Smooth muscle cell (in vitro differentiated cells): ENCODE results near the gene EPAS1. TPM values are rescaled to one million over a fixed set of nuclear protein-coding genes. Genes with fewer than 3 reads are reported as not detected.

ENCODE experiments used
- DNase-seq: peaks from one replicate; lab custom pipeline; 2025; ENCODE audit not compliant: unreplicated experiment; lab: John Stamatoyannopoulos, UW
- H2AFZ ChIP-seq: fragments of 200-600 bp; sonication (generic); 2 replicates; pipeline ENCODE4 v1.6.0; 2016; ENCODE audit warnings: antibody characterized with exemption, low read depth, mild to moderate bottlenecking
- H3F3A ChIP-seq: fragments of 200-600 bp; sonication (generic); 2 replicates; pipeline ENCODE4 v1.6.0; 2017; ENCODE audit warnings: antibody characterized with exemption, low read depth
- H3K27ac ChIP-seq: fragments of 200-600 bp; sonication (generic); 2 replicates; pipeline ENCODE4 v1.5.1; 2016; ENCODE audit warnings: low read depth, mild to moderate bottlenecking
- H3K27me3 ChIP-seq: fragments of 200-600 bp; sonication (generic); 2 replicates; pipeline ENCODE4 v1.6.1; 2016; ENCODE audit warnings: low read depth, mild to moderate bottlenecking
- H3K36me3 ChIP-seq: fragments of 200-600 bp; sonication (generic); 2 replicates; pipeline ENCODE4 v1.5.1; 2016; ENCODE audit warnings: low read depth
- H3K4me1 ChIP-seq: fragments of 200-600 bp; sonication (generic); 2 replicates; pipeline ENCODE4 v1.5.1; 2016; ENCODE audit warnings: low read depth
- H3K4me2 ChIP-seq: fragments of 200-600 bp; sonication (generic); 2 replicates; pipeline ENCODE4 v1.6.0; 2016; ENCODE audit warnings: mild to moderate bottlenecking
- H3K4me3 ChIP-seq: fragments of 200-600 bp; sonication (generic); 2 replicates; pipeline ENCODE4 v1.5.1; 2016; ENCODE audit warnings: mild to moderate bottlenecking
- H3K79me2 ChIP-seq: fragments of 200-600 bp; sonication (generic); 2 replicates; pipeline ENCODE4 v1.6.0; 2016; ENCODE audit warnings: low read depth, mild to moderate bottlenecking
- H3K9ac ChIP-seq: fragments of 200-600 bp; sonication (generic); 2 replicates; pipeline ENCODE4 v1.6.0; 2016; ENCODE audit warnings: low read depth
- H3K9me3 ChIP-seq: fragments of 200-600 bp; sonication (generic); replicated peaks from 2 replicates; pipeline ENCODE4 v1.5.1; 2016; ENCODE audit warnings: low read depth
- H4K20me1 ChIP-seq: fragments of 200-600 bp; sonication (generic); 2 replicates; pipeline ENCODE4 v1.6.0; 2016; ENCODE audit warnings: low read depth
- CTCF ChIP-seq: fragments of 200-600 bp; sonication (generic); IDR thresholded peaks from 2 replicates; pipeline ENCODE4 v1.5.1; 2017; ENCODE audit warnings: borderline replicate concordance, mild to moderate bottlenecking, antibody characterized with exemption; ENCODE audit not compliant: insufficient read depth, poor library complexity, severe bottlenecking
- WGBS: methylation state at CpG from one replicate; pipeline ENCODE4 v1.1.7; 2016; ENCODE audit warnings: low lambda C conversion rate; 5-methylcytosine and 5-hydroxymethylcytosine counted together
- polyA plus RNA-seq: library from polyadenylated mRNA; unstranded; fragments of >200 nt; fragmentation: Nextera tagmentation; extraction: Ambion mirVana; gene quantifications from 2 replicates; pipeline ENCODE4 v1.2.1, GENCODE V29; 2016
- total RNA-seq: library from RNA; depleted of rRNA; stranded (reverse); fragments of >200 nt; gene quantifications from 2 replicates; pipeline ENCODE4 v1.2.3, GENCODE V29; 2014

Gene EPAS1
- total and polyA plus RNA-seq, 2 experiments from 2014 or later, result 31.7 to 91.6 TPM

- no peak for DNase-seq
- no peaks in the 10 kb centered on the region for H3K79me2 ChIP-seq
- H3K9me3 ChIP-seq, result no peaks in the 10 kb centered on the region
- TF ChIP-seq CTCF, result no peak
- 59% methylated on average over 4 of the region's 4 CpGs for WGBS
- no peaks in the 10 kb centered on the region for H4K20me1 ChIP-seq
- no peaks in the 10 kb centered on the region for H3K4me1 ChIP-seq
- H3K36me3 ChIP-seq, result no peaks in the 10 kb centered on the region
- no peak overlapping the region for H3K27ac ChIP-seq
- H3K4me3 ChIP-seq, result no peak overlapping the region
- no peak overlapping the region for H3K4me2 ChIP-seq
- H3F3A ChIP-seq, result no peaks in the 10 kb centered on the region
- H3K27me3 ChIP-seq, result no peaks in the 10 kb centered on the region
- no peak overlapping the region for H3K9ac ChIP-seq
- H2AFZ ChIP-seq, result no peak overlapping the region
Observed at GRCh38 chr2:46409756-46410155, 112.5 kb downstream of the EPAS1 start.

- Histone ChIP-seq H3K4me3 (no peak overlapping the region), H3F3A (no peaks in the 10 kb centered on the region), H3K79me2 (no peaks in the 10 kb centered on the region), H3K27me3 (no peaks in the 10 kb centered on the region), H3K4me1 (no peaks in the 10 kb centered on the region), H2AFZ (no peak overlapping the region), H3K9me3 (no peaks in the 10 kb centered on the region), H4K20me1 (no peaks in the 10 kb centered on the region), H3K4me2 (no peak overlapping the region), H3K36me3 (no peaks in the 10 kb centered on the region), H3K9ac (no peak overlapping the region), H3K27ac (no peak overlapping the region)
- 82% methylated on average over 10 of the region's 10 CpGs for WGBS
- DNase-seq, result no peak
- no peak for TF ChIP-seq CTCF
Observed at GRCh38 chr2:46410273-46411244, 113.4 kb downstream of the EPAS1 start.

GRCh38 chr2:46411245-46411641 is 114.0 kb downstream of the EPAS1 start:
- H3F3A ChIP-seq, result no peaks in the 10 kb centered on the region
- DNase-seq, result no peak
- H3K36me3 ChIP-seq, result no peaks in the 10 kb centered on the region
- no peaks in the 10 kb centered on the region for H4K20me1 ChIP-seq
- no peaks in the 10 kb centered on the region for H3K27me3 ChIP-seq
- no peaks in the 10 kb centered on the region for H3K9me3 ChIP-seq
- no peak overlapping the region for H3K9ac ChIP-seq
- no peaks in the 10 kb centered on the region for H3K4me1 ChIP-seq
- H3K4me2 ChIP-seq, result no peak overlapping the region
- no peak for TF ChIP-seq CTCF
- H3K4me3 ChIP-seq, result no peak overlapping the region
- H2AFZ ChIP-seq, result no peak overlapping the region
- no peaks in the 10 kb centered on the region for H3K79me2 ChIP-seq
- 95% methylated on average over 2 of the region's 2 CpGs for WGBS
- no peak overlapping the region for H3K27ac ChIP-seq
